ENCODE results near the gene DERA. TPM values are rescaled to one million over a fixed set of nuclear protein-coding genes. Genes with fewer than 3 reads are reported as not detected.

DERA gene
- total and polyA plus RNA-seq, 2 of the 8 experiments (the other 6 are each of a cell fraction or from before 2014, with no cell fraction given), result 13.1 to 17.1 TPM

DNA sequence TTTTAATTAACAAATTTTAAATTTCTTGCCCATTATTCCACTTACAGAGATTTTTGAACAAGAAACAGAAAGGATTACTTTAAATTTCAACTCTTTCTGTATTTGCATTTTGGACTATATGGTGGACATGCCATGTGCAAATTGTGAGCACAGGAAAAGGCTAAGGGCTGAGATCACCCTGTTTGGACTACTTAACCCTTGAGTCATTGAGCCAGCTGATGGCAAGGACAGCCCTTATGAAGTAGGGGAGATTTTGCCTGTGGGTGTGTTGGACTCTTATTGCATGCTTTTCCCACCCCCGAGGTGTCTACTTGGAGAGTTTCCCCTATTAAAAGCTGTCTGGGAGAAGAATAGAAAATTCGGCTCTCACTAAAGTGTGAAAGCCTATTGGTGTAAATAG is 17.2 kb downstream of the DERA start:
- Histone ChIP-seq H2AK5ac (ENCODE audit: low read depth, low read length) (no peak overlapping the region), H3K23ac (ENCODE audit: insufficient read length) (no peak overlapping the region), H3K79me2 (ENCODE audit: control insufficient read depth in 1 of 2, insufficient read depth in 2 of 2, low read length in 2 of 2) (no peaks in the 10 kb centered on the region), H3K36me3 (ENCODE audit: control insufficient read depth in 2 of 4, insufficient read depth in 4 of 4, low read length in 3 of 4) (no peaks in the 10 kb centered on the region), H4K5ac (ENCODE audit: insufficient read length, low read depth, low read length) (no peak overlapping the region), H2BK5ac (ENCODE audit: low read depth, low read length) (no peak overlapping the region), H3K9me3 (ENCODE audit: insufficient read depth in 2 of 2, low read depth in 1 of 2, low read length in 1 of 2) (no peaks in the 10 kb centered on the region), H3K14ac (ENCODE audit: insufficient read length) (no peak overlapping the region), H3K79me1 (ENCODE audit: low read depth, low read length) (no peaks in the 10 kb centered on the region), H3K4me1 (replicated peaks in 1 of 4; ENCODE audit: control insufficient read depth in 3 of 4, insufficient read depth in 4 of 4, low read length in 3 of 4) (peaks cover 0 to 8% (median 5%) of the 10 kb centered on the region in 4 experiments; a peak in 3 of 7 replicates), H3K18ac (ENCODE audit: extremely low read depth, low read length) (no peak overlapping the region), H3K9ac (replicated peaks in 1 of 4; ENCODE audit: extremely low read depth in 1 of 4, low read depth in 3 of 4, low read length in 3 of 4) (no peak overlapping the region), H3K4ac (replicated peaks; ENCODE audit: insufficient read length, low read depth, low read length) (no peak overlapping the region), H3K56ac (replicated peaks; ENCODE audit: insufficient read length, low read depth, low read length) (no peak overlapping the region), H2BK120ac (replicated peaks; ENCODE audit: low read depth, low read length) (no peak overlapping the region), H2BK20ac (ENCODE audit: low read length) (no peak overlapping the region), H4K91ac (replicated peaks; ENCODE audit: insufficient read length, low read length) (no peak overlapping the region), H2BK12ac (ENCODE audit: low read depth, low read length) (no peak overlapping the region), H3K4me3 (ENCODE audit: extremely low read depth in 1 of 4, insufficient read depth in 2 of 4, low read depth in 3 of 4, low read length in 4 of 4) (no peak overlapping the region), H2BK15ac (ENCODE audit: low read length) (no peak overlapping the region), H4K20me1 (replicated peaks in 1 of 2; ENCODE audit: control insufficient read depth in 1 of 2, insufficient read depth in 2 of 2, low read length in 2 of 2) (no peaks in the 10 kb centered on the region), H3K27me3 (replicated peaks in 1 of 4; ENCODE audit: control insufficient read depth in 3 of 4, extremely low read depth in 1 of 4, insufficient read depth in 3 of 4, low read length in 3 of 4) (no peaks in the 10 kb centered on the region), H4K8ac (ENCODE audit: extremely low read depth, insufficient read depth, low read length) (no peak overlapping the region), H3K27ac (ENCODE audit: low read depth, low read length) (no peak overlapping the region), H3K4me2 (ENCODE audit: insufficient read depth in 1 of 2, low read depth in 2 of 2, low read length in 2 of 2) (no peak overlapping the region), H3K23me2 (ENCODE audit: low read depth, low read length) (no peaks in the 10 kb centered on the region), H2AFZ (ENCODE audit: low read length) (no peak overlapping the region)
- 56% methylated on average over 2 of the region's 2 CpGs; no CpG with 5 or more reads in 1 of the 2 experiments for WGBS, 2 experiments (ENCODE audit: extremely low coverage in 1 of 2, insufficient coverage in 1 of 2, insufficient read length in 1 of 2, insufficient replicate concordance in 2 of 2, low coverage in 1 of 2, low lambda C conversion rate in 2 of 2, missing lambda C conversion rate in 1 of 2)
- FAIRE-seq (no peak), DNase-seq (ENCODE audit: low read depth in 1 of 2, low spot score in 2 of 2) (no peak)
- POLR2A ChIA-PET (ENCODE audit: partially characterized antibody), result interaction anchor here (1.2 to 1.6 kb wide), 3 partner anchors 8 to 18 kb away, joined by 3 to 7 read pairs (median 3); partner anchors contain the start of gene DERA
- CTCF ChIA-PET (ENCODE audit: partially characterized antibody), result interaction anchor here (0.8 to 1.7 kb wide), 4 partner anchors 10 to 55 kb away, joined by 3 to 9 read pairs (median 5); no protein-coding TSS in a partner anchor
- TF ChIP-seq POLR2A (IDR thresholded peaks at IDR 0.05; ENCODE audit: control extremely low read depth in 1 of 2, low read depth in 2 of 2, low read length in 2 of 2) (no peak), CHD1 (IDR thresholded peaks at IDR 0.05; ENCODE audit: low read depth, low read length) (no peak), EP300 (IDR thresholded peaks at IDR 0.05; ENCODE audit: borderline replicate concordance in 1 of 2, low read depth in 2 of 2, low read length in 2 of 2) (no peak), TEAD4 (IDR thresholded peaks at IDR 0.05; ENCODE audit: low read depth, low read length) (no peak), RAD21 (IDR thresholded peaks at IDR 0.05 in 1 of 2, conservative IDR thresholded peaks at IDR 0.05 in 1 of 2; ENCODE audit: low read depth in 2 of 2, low read length in 2 of 2) (no peak), MAFK (IDR thresholded peaks at IDR 0.05; ENCODE audit: low read depth, low read length) (no peak), RFX5 (IDR thresholded peaks at IDR 0.05; ENCODE audit: borderline replicate concordance, low read depth, low read length) (no peak)
